Progenitor cell of endocrine pancreas (in vitro differentiated cells): ENCODE measurements around the gene IPO5. TPM values are rescaled to one million over a fixed set of nuclear protein-coding genes. Genes with fewer than 3 reads are reported as not detected.
"Not testable (repeated sequence)": the region's sequence is repeated elsewhere in the genome, so short reads cannot be mapped to it uniquely, and the experiment has no call there.

Experiments used
- DNase-seq: peaks from one replicate; pipeline ENCODE4 v3.0.0; 2021; ENCODE audit warnings: low spot score; ENCODE audit not compliant: unreplicated experiment
- H3K27ac Mint-ChIP-seq: 2 replicates; pipeline ENCODE4 v1.8.0; 2021; ENCODE audit warnings: mild to moderate bottlenecking, moderate library complexity, mixed read lengths
- H3K27me3 Mint-ChIP-seq: 2 replicates; pipeline ENCODE4 v1.8.0; 2021; ENCODE audit warnings: mixed read lengths
- H3K36me3 Mint-ChIP-seq: 2 replicates; pipeline ENCODE4 v1.8.0; 2022; ENCODE audit warnings: mixed read lengths; ENCODE audit not compliant: insufficient read depth
- H3K4me1 Mint-ChIP-seq: 2 replicates; pipeline ENCODE4 v1.8.0; 2021; ENCODE audit warnings: low read depth, mixed read lengths
- H3K4me3 Mint-ChIP-seq: 2 replicates; pipeline ENCODE4 v1.8.0; 2021; ENCODE audit warnings: low read depth, mild to moderate bottlenecking, moderate library complexity, mixed read lengths
- H3K9me3 Mint-ChIP-seq: 2 replicates; pipeline ENCODE4 v1.8.0; 2021; ENCODE audit warnings: low read depth, mixed read lengths
- total RNA-seq: library from RNA; stranded (reverse); gene quantifications from 2 replicates; pipeline ENCODE4 v1.2.1, GENCODE V29; 2021
- TF ChIP-seq, protein P1 (sequence below): fragments of 200-600 bp; sonication (generic); IDR thresholded peaks from one replicate; pipeline ENCODE4 v1.5.0; 2021; ENCODE audit warnings: antibody characterized with exemption, mild to moderate bottlenecking; ENCODE audit not compliant: unreplicated experiment

The IPO5 gene
- total RNA-seq, 1 donor from 2014 or later, result 208 TPM

DNA sequence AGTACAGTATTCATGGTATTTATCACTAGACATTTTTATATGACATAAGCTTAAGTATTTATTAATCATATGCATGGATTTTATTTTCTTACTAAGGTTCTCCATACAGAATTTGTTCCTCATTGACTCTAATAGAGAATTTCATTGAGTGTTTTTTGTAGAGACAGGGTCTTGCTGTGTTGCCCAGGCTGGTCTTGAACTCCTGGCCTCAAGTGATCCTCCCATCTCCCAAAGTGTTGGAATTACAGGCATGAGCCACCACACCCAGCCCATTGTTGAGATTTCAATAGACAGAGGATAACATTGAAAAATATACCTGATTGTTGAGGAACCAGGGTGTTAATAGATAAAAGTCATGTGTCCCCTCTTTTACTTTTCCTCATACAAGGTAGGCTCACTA, 26.1 kb downstream of the IPO5 start:
- TF ChIP-seq, protein P1, sequence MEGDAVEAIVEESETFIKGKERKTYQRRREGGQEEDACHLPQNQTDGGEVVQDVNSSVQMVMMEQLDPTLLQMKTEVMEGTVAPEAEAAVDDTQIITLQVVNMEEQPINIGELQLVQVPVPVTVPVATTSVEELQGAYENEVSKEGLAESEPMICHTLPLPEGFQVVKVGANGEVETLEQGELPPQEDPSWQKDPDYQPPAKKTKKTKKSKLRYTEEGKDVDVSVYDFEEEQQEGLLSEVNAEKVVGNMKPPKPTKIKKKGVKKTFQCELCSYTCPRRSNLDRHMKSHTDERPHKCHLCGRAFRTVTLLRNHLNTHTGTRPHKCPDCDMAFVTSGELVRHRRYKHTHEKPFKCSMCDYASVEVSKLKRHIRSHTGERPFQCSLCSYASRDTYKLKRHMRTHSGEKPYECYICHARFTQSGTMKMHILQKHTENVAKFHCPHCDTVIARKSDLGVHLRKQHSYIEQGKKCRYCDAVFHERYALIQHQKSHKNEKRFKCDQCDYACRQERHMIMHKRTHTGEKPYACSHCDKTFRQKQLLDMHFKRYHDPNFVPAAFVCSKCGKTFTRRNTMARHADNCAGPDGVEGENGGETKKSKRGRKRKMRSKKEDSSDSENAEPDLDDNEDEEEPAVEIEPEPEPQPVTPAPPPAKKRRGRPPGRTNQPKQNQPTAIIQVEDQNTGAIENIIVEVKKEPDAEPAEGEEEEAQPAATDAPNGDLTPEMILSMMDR, result no peak
- no peaks in the 10 kb centered on the region for H3K27me3 Mint-ChIP-seq
- no peak overlapping the region for H3K4me3 Mint-ChIP-seq
- H3K9me3 Mint-ChIP-seq, result no peaks in the 10 kb centered on the region
- DNase-seq, result no peak
- peaks cover 31% of the 10 kb centered on the region for H3K4me1 Mint-ChIP-seq
- peaks cover 5% of the 10 kb centered on the region for H3K36me3 Mint-ChIP-seq
- no peak overlapping the region for H3K27ac Mint-ChIP-seq

DNA sequence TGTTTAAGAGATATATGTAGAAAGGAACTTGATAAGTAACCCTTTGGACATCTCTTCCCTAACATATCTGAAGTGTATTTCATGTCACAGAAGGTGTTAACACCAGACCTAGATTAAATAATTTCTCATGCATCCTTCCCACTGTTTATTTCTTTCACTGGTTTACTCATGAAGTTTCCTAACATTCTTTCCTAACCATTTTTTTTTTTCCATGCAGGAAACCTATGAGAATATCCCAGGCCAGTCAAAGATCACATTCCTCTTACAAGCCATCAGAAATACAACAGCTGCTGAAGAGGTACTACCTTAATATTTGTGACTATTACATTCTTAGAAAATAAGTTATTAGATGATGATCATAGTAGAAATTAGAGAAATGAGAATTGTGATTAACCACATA, 28.8 kb downstream of the IPO5 start:
- H3K27me3 Mint-ChIP-seq, result no peaks in the 10 kb centered on the region
- H3K36me3 Mint-ChIP-seq, result peaks cover 14% of the 10 kb centered on the region
- TF ChIP-seq, protein P1, result no peak
- H3K4me3 Mint-ChIP-seq, result no peak overlapping the region
- no peaks in the 10 kb centered on the region for H3K9me3 Mint-ChIP-seq
- no peak for DNase-seq
- no peak overlapping the region for H3K27ac Mint-ChIP-seq
- H3K4me1 Mint-ChIP-seq, result peaks cover 29% of the 10 kb centered on the region

DNA sequence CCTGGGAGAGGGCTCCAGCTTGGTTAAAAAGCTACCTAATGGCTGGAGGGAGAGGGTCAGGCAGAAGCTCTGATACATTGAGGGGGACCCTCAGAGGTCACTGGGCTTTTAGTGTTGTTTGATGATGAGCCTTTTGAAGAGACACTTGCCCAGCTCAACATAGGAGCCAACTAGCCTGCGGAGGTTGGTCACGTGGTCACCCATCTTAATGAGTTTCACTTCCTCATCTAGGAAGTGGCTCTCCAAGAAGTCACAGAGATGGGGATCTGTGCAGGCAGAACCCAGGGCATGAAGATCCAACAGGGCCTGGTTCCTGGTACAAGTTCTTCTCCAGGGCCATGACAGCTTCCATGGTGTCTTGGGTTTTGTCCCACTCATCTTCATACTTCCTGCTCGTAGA, 33.4 kb downstream of the IPO5 start:
- peaks cover 21% of the 10 kb centered on the region for H3K36me3 Mint-ChIP-seq
- H3K27me3 Mint-ChIP-seq, result no peaks in the 10 kb centered on the region
- TF ChIP-seq, protein P1, result no peak
- H3K4me1 Mint-ChIP-seq, result peaks cover 6% of the 10 kb centered on the region
- H3K27ac Mint-ChIP-seq, result no peak overlapping the region
- no peak overlapping the region for H3K4me3 Mint-ChIP-seq
- no peaks in the 10 kb centered on the region for H3K9me3 Mint-ChIP-seq
- DNase-seq, result no peak

DNA sequence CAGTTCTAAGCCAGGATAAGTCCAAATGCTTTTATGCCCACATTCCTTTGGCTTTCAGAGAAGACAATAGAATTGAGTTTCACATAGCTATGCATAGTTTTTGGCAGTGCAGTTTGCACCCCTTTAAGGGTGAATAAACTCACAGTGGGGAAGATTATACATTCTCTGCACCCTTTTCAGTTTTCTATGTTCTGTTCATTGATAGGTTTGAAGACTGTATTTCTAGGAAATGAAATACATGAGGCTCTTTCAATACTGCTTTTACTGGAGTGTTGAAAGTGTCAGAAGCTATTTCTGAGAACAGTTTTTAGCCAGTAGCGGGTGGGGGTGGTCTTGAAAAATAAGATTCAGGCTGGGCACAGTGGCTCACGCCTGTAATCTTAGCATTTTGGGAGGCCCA, 46.2 kb downstream of the IPO5 start:
- Mint-ChIP-seq H3K4me3 (no peak overlapping the region), H3K27ac (no peak overlapping the region), H3K9me3 (no peaks in the 10 kb centered on the region), H3K4me1 (no peaks in the 10 kb centered on the region), H3K27me3 (no peaks in the 10 kb centered on the region), H3K36me3 (peaks cover 52% of the 10 kb centered on the region)
- DNase-seq, result no peak
- TF ChIP-seq, protein P1, result no peak

DNA sequence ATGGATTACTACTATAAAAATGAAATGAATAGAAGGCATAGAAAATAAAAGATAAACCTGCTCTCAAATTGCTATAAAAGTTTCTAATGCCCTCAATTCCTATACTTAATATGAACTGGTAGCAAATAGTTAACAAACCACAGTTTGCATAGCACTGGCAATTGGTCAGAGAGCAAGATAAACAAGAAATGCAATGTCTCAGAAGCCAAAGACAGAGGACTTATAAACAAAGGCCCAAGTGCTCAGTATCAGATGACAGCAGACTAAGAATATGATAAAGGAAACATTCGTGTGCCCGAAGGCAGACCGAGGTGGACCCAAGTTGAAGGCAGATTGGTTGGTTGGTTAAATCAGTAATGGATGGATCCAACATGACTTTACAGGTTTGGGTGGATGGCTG, 50.6 kb downstream of the IPO5 start:
- H3K4me3 Mint-ChIP-seq, result no peak overlapping the region
- peaks cover 4% of the 10 kb centered on the region for H3K4me1 Mint-ChIP-seq
- DNase-seq, result no peak
- H3K36me3 Mint-ChIP-seq, result peaks cover 54% of the 10 kb centered on the region
- TF ChIP-seq, protein P1, result no peak
- no peaks in the 10 kb centered on the region for H3K27me3 Mint-ChIP-seq
- no peak overlapping the region for H3K27ac Mint-ChIP-seq
- H3K9me3 Mint-ChIP-seq, result no peaks in the 10 kb centered on the region

DNA sequence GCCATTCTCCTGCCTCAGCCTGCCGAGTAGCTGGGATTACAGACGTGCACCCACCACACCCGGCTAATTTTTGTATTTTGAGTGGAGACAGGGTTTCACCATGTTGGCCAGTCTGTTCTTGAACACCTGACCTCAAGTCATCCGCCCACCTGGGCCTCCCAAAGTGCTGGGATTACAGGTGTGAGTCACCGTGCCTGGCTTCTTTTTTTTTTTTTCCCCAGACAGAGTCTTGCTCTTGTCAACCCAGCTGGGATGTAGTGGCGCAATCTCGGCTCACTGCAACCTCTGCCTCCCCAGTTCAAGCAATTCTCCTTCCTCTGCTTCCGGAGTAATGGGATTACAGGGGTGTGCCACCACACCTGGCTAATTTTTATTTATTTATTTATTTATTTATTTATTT, 51.5 kb downstream of the IPO5 start:
- not testable (repeated sequence) for H3K9me3 Mint-ChIP-seq, H3K27me3 Mint-ChIP-seq, DNase-seq, H3K4me1 Mint-ChIP-seq, H3K4me3 Mint-ChIP-seq, H3K27ac Mint-ChIP-seq
- peaks cover 56% of the 10 kb centered on the region for H3K36me3 Mint-ChIP-seq
